ENCODE results near the gene DLGAP1.

- TF ChIP-seq TAF1 (IDR thresholded peaks at IDR 0.05; ENCODE audit: borderline replicate concordance, low read depth, low read length) = no peak
- no peak for TF ChIP-seq JUND (IDR thresholded peaks at IDR 0.05)
Measured at GRCh38 chr18:3599861-3600260, 855.2 kb downstream of the DLGAP1 start.
